A673 (cell line): ENCODE results near the gene NRG3.

Experiments used
- EZH2 ChIP-seq: fragments of 200-600 bp; sonication (generic); IDR thresholded peaks from 2 replicates; pipeline ENCODE4 v1.6.1; 2017; ENCODE audit warnings: borderline replicate concordance, low read depth, mild to moderate bottlenecking, mixed read lengths, antibody characterized with exemption, low read length; ENCODE audit not compliant: poor library complexity, severe bottlenecking
- TF ChIP-seq, protein P1 (sequence below): fragments of 300-800, 200-600 bp; sonication (generic); conservative IDR thresholded peaks from 2 replicates; pipeline ENCODE4 v1.5.1; 2017; ENCODE audit warnings: low read depth, mild to moderate bottlenecking, antibody characterized with exemption, low read length, moderate library complexity, mixed read lengths

DNA sequence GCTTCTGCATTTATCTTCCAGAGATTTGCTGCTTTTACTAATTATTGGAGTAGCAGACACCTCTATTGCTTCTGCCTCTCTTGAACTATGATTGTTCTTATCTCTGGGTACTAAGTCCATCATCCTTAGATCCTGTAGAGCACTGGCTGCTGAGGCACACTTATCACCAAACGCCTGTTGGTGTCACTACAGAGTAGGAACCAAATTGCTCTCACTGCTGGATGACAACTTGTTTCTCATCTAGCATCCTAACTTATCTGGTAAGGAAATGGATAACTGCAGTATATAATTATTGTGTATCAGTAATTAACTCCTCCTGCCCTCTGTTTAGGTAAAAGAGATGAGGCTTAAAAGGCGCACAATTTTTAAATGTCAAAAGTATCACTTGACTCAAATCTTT is 1059.4 kb downstream of the NRG3 start:
- TF ChIP-seq, protein P1, sequence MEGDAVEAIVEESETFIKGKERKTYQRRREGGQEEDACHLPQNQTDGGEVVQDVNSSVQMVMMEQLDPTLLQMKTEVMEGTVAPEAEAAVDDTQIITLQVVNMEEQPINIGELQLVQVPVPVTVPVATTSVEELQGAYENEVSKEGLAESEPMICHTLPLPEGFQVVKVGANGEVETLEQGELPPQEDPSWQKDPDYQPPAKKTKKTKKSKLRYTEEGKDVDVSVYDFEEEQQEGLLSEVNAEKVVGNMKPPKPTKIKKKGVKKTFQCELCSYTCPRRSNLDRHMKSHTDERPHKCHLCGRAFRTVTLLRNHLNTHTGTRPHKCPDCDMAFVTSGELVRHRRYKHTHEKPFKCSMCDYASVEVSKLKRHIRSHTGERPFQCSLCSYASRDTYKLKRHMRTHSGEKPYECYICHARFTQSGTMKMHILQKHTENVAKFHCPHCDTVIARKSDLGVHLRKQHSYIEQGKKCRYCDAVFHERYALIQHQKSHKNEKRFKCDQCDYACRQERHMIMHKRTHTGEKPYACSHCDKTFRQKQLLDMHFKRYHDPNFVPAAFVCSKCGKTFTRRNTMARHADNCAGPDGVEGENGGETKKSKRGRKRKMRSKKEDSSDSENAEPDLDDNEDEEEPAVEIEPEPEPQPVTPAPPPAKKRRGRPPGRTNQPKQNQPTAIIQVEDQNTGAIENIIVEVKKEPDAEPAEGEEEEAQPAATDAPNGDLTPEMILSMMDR = no peak
- no peak for TF ChIP-seq EZH2
